VCaP (cell line): Measurements from ENCODE around the gene LENG8.

ENCODE experiments used
- H3K27ac ChIP-seq: fragments of 450-650 bp; 2 replicates; pipeline ENCODE4 v1.5.1; 2017
- TF ChIP-seq, protein P1 (sequence below): fragments of 450-650 bp; conservative IDR thresholded peaks from 2 replicates; pipeline ENCODE4 v1.5.1; 2017; ENCODE audit warnings: mild to moderate bottlenecking, moderate library complexity

Gene LENG8

DNA sequence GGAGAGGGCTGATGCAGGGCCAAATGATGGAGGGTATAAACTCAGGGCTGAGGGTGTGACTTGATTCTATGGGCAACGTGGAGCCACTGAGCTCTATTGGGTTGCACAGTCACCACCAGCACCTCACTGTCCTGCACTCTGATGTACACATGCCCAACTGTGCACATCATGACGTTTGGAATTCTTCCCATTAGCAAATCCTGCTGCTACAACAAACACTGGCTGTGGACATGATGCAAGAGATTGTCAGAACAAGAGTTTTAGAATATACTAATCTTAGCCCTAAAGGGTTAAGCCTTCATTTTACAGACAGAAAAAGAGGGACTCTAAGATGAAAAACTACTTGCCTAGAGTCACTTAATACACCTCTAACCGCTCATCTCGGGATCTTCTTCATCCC is 36.1 kb upstream of the LENG8 start:
- TF ChIP-seq, protein P1, sequence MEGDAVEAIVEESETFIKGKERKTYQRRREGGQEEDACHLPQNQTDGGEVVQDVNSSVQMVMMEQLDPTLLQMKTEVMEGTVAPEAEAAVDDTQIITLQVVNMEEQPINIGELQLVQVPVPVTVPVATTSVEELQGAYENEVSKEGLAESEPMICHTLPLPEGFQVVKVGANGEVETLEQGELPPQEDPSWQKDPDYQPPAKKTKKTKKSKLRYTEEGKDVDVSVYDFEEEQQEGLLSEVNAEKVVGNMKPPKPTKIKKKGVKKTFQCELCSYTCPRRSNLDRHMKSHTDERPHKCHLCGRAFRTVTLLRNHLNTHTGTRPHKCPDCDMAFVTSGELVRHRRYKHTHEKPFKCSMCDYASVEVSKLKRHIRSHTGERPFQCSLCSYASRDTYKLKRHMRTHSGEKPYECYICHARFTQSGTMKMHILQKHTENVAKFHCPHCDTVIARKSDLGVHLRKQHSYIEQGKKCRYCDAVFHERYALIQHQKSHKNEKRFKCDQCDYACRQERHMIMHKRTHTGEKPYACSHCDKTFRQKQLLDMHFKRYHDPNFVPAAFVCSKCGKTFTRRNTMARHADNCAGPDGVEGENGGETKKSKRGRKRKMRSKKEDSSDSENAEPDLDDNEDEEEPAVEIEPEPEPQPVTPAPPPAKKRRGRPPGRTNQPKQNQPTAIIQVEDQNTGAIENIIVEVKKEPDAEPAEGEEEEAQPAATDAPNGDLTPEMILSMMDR = no peak
- no peak overlapping the region for H3K27ac ChIP-seq

DNA sequence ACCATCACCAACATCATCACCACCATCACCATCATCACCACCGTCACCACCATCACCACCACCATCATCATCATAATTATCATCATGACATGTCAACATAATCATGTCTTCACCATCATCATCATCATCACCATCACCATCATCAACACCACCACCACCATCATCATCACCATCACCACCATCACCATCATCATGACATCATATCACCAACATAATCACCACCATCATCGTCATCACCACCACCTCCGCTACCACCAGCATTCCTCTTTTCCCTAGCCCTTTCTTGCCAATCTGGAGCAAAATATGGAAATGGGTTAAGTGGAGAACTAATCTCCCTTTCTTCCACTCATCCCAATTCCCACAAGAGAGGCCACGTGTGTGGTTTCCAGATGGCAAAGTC is 34.8 kb upstream of the LENG8 start:
- no peak overlapping the region for H3K27ac ChIP-seq
- TF ChIP-seq, protein P1 = no peak

DNA sequence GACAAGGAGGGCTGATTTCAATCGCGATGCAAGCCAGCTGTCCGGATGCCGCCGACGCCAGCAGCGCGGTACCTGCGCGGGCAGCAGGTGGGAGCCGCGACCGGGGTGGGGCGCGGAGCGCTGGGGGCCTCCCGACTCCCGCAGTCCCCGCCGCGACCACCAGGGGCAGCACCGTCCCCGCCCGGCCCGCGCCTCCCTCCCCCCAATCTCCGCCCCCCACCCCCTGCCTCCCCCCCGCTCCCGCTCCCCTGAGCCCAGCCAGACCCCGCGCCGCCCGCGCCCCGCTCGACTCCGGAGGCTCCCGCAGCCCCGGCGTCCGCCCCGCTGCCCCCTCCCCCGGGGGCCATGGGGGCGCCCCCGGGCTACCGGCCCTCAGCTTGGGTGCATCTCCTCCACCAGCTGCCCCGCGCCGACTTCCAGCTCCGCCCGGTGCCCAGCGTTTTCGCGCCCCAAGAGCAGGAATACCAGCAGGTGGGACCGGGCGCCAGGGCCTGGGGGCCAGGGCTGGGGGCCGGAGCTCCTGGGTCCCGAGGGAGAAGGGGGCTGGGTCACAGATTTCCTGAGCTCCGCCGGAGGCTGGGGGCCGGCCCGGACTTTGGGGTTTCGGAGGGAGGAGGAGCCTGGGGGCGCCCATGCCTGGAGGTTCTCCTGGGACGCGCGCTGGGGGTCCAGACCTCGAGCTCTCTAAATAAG is 33.6 kb upstream of the LENG8 start, which contains the start of gene TTYH1:
TSS of gene TTYH1 (plus strand) at position 257 of the 693 bp plus-strand sequence. CDS start at position 346, 89 bp downstream.
- TF ChIP-seq, protein P1 = no peak
- no peak within 1 kb of the TSS for H3K27ac ChIP-seq

DNA sequence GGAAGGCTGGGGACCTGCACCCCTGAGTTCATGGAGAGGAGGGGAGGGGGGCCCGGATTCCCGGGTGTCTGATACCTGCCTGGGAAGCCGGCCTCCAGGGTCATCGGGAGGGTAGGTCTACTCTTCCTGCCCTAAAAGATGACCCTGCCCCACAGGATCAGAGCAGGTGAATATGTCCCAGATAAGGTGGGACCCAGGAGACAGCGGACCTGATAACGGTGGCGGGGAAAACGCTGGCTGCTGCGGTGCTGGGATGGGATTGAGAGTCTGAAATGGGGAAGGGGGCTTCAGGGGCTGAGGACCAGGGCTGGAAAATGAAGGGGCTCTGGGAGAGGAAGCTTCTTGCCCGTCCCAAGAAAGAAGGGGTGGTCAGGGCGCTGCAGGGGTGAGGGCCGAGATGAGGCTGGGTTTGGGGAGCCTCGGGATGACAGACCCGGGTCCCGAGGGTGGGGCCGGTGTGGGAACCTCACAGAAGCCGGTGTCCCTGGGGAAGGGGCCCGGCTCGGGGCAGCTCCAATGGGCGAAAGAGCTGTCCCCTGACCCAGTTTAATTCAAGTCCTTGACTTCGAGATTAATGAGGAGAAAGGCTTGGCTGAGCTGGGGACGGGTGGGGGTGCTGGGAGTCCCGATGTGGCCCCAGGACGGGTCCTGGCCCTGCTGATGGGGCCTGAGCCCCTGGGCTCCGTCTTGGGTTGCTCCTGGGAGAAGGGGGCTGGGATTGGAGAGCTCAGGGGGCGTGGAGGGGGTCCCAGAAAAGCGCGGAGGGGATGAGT is 32.9 kb upstream of the LENG8 start:
- TF ChIP-seq, protein P1 = no peak
- H3K27ac ChIP-seq = no peak overlapping the region

GRCh38 chr19:54416695-54417491 is 32.1 kb upstream of the LENG8 start:
- TF ChIP-seq, protein P1 = no peak
- H3K27ac ChIP-seq = no peak overlapping the region

- TF ChIP-seq, protein P1 = no peak
- H3K27ac ChIP-seq = no peak overlapping the region
Observed at GRCh38 chr19:54418030-54418929, 30.7 kb upstream of the LENG8 start.
